Colonic mucosa (tissue), 4 donors: ENCODE data around the gene CPSF3. TPM values are rescaled to one million over a fixed set of nuclear protein-coding genes. Genes with fewer than 3 reads are reported as not detected.

ENCODE experiments used
- DNase-seq: peaks from one replicate; pipeline ENCODE4 v3.0.0-alpha.2; 2020
- H3K27ac ChIP-seq: fragments of 200-600 bp; one replicate; pipeline ENCODE4 v1.8.0; 2021
- H3K27me3 ChIP-seq: fragments of 200-600 bp; one replicate; pipeline ENCODE4 v1.8.0; 2021
- H3K36me3 ChIP-seq: fragments of 200-600 bp; one replicate; pipeline ENCODE4 v1.8.0; 2021
- H3K4me1 ChIP-seq: fragments of 200-600 bp; one replicate; pipeline ENCODE4 v1.8.0; 2021; ENCODE audit warnings: mild to moderate bottlenecking
- H3K4me3 ChIP-seq: fragments of 200-600 bp; one replicate; pipeline ENCODE4 v1.8.0; 2021
- H3K9ac ChIP-seq, 2 donors: one replicate each; pipeline ENCODE4 v1.7.0; 2013; ENCODE audit warnings: control low read depth in 2 of 2, low read depth in 2 of 2, low read length in 2 of 2
- H3K9me3 ChIP-seq: fragments of 200-600 bp; one replicate; pipeline ENCODE4 v1.8.0; 2021
- CTCF ChIP-seq: fragments of 200-600 bp; IDR thresholded peaks from one replicate; pipeline ENCODE4 v1.8.0; 2022; ENCODE audit warnings: antibody characterized with exemption, mild to moderate bottlenecking
- intact Hi-C: fragments of 100-400 bp; cut with DNase I; formaldehyde crosslinking; loops from one replicate; pipeline ENCODE4 v1.14.1; 2022
- total RNA-seq, 2 donors: library from RNA; stranded (reverse); fragmentation: NEBNext Ultra II Directional in 1 of 2; extraction: Animal tissue kit (Norgen Biotek cat#: 25700) in 1 of 2; gene quantifications; one replicate each; pipeline ENCODE4 v1.2.1, GENCODE V29; 2021
- donor health status: healthy.
- donor health status: DM: no; HTN: no; CAD: no.
- donor health status: DM: no; HTN: no; CAD: no.

Gene CPSF3
- total RNA-seq, 2 donors from 2014 or later: 24.6 to 37.0 TPM

- no peak overlapping the region for H3K4me3 ChIP-seq
- no peaks in the 10 kb centered on the region for H3K4me1 ChIP-seq
- H3K9ac ChIP-seq: no peak overlapping the region
- TF ChIP-seq CTCF: no peak
- H3K27ac ChIP-seq: no peak overlapping the region
- intact Hi-C loops: no loop called here
- no peak for DNase-seq
- no peaks in the 10 kb centered on the region for H3K36me3 ChIP-seq
- no peaks in the 10 kb centered on the region for H3K27me3 ChIP-seq
- no peaks in the 10 kb centered on the region for H3K9me3 ChIP-seq
Measured at GRCh38 chr2:9410108-9410507, 13.3 kb upstream of the CPSF3 start.

- no peak overlapping the region for H3K4me3 ChIP-seq
- H3K36me3 ChIP-seq: no peaks in the 10 kb centered on the region
- H3K9me3 ChIP-seq: no peaks in the 10 kb centered on the region
- no peaks in the 10 kb centered on the region for H3K4me1 ChIP-seq
- DNase-seq: no peak
- intact Hi-C loops: no loop called here
- H3K9ac ChIP-seq: no peak overlapping the region
- no peak overlapping the region for H3K27ac ChIP-seq
- H3K27me3 ChIP-seq: no peaks in the 10 kb centered on the region
- no peak for TF ChIP-seq CTCF
Measured at GRCh38 chr2:9412781-9413180, 10.7 kb upstream of the CPSF3 start.

GRCh38 chr2:9415516-9416169 is 7.8 kb upstream of the CPSF3 start:
- intact Hi-C loops: no loop called here
- H3K9me3 ChIP-seq: no peaks in the 10 kb centered on the region
- no peaks in the 10 kb centered on the region for H3K36me3 ChIP-seq
- no peak overlapping the region for H3K4me3 ChIP-seq
- H3K27me3 ChIP-seq: no peaks in the 10 kb centered on the region
- DNase-seq: no peak
- H3K9ac ChIP-seq: no peak overlapping the region
- H3K27ac ChIP-seq: no peak overlapping the region
- no peak for TF ChIP-seq CTCF
- H3K4me1 ChIP-seq: no peaks in the 10 kb centered on the region

- no peak for TF ChIP-seq CTCF
- intact Hi-C loops: no loop called here
- Histone ChIP-seq H3K9ac (no peak overlapping the region), H3K27ac (no peak overlapping the region), H3K36me3 (no peaks in the 10 kb centered on the region), H3K9me3 (no peaks in the 10 kb centered on the region), H3K4me1 (no peaks in the 10 kb centered on the region), H3K27me3 (no peaks in the 10 kb centered on the region), H3K4me3 (no peak overlapping the region)
- no peak for DNase-seq
Measured at GRCh38 chr2:9416267-9416961, 7.0 kb upstream of the CPSF3 start.

- H3K4me3 ChIP-seq: no peak overlapping the region
- H3K9me3 ChIP-seq: no peaks in the 10 kb centered on the region
- H3K27ac ChIP-seq: no peak overlapping the region
- no peak for DNase-seq
- no peaks in the 10 kb centered on the region for H3K27me3 ChIP-seq
- no peaks in the 10 kb centered on the region for H3K36me3 ChIP-seq
- TF ChIP-seq CTCF: no peak
- H3K4me1 ChIP-seq: no peaks in the 10 kb centered on the region
- no peak overlapping the region for H3K9ac ChIP-seq
- intact Hi-C loops: no loop called here
Measured at GRCh38 chr2:9416962-9417316, 6.5 kb upstream of the CPSF3 start.
